PC-3 (cell line): ENCODE measurements around the gene NR2C2AP. TPM values are rescaled to one million over a fixed set of nuclear protein-coding genes. Genes with fewer than 3 reads are reported as not detected.

Experiments used
- ATAC-seq: fragments of 200-7000 bp; cut with Tn5 transposase; 2 replicates; pipeline ENCODE4 v1.9.1; 2020; ENCODE audit warnings: mild to moderate bottlenecking, moderate library complexity
- BruUV-seq: library from RNA; stranded (reverse); fragments of 400-500 nt; replicated peaks from 2 replicates; lab custom pipeline; 2021; lab: Mats Ljungman, UMichigan
- CTCF ChIA-PET: fragments of 300-600 bp; sonication (Branson Sonifier 250); formaldehyde crosslinking; loops from one replicate; lab custom pipeline; 2022; ENCODE audit warnings: antibody characterized with exemption; lab: Charles Lee
- POLR2A ChIA-PET: fragments of 300-600 bp; sonication (Branson Sonifier 250); formaldehyde crosslinking; loops from one replicate; lab custom pipeline; 2022; ENCODE audit warnings: antibody characterized with exemption; ENCODE audit not compliant: unreplicated experiment; lab: Charles Lee
- DNase-seq: peaks from one replicate; pipeline ENCODE4 v3.0.0-alpha.2; 2015
- H2AFZ ChIP-seq: fragments of 300-600 bp; sonication (generic); 2 replicates; pipeline ENCODE4 v1.6.0; 2016; ENCODE audit warnings: antibody characterized with exemption, low read length
- H3F3A ChIP-seq: fragments of 300-600 bp; sonication (generic); one replicate; pipeline ENCODE4 v1.6.0; 2017; ENCODE audit warnings: antibody characterized with exemption, low read length, control low read depth, mild to moderate bottlenecking; ENCODE audit not compliant: unreplicated experiment
- H3K27ac ChIP-seq: fragments of 300-600 bp; sonication (generic); 2 replicates; pipeline ENCODE4 v1.5.1; 2016; ENCODE audit warnings: mild to moderate bottlenecking, low read length
- H3K27me3 ChIP-seq: fragments of 300-600 bp; sonication (generic); 2 replicates; pipeline ENCODE4 v1.6.1; 2016; ENCODE audit warnings: low read length, mixed read lengths
- H3K36me3 ChIP-seq: fragments of 300-600 bp; sonication (generic); 2 replicates; pipeline ENCODE4 v1.6.1; 2016; ENCODE audit warnings: low read depth, mixed run types, low read length, mixed read lengths
- H3K4me1 ChIP-seq: fragments of 300-600 bp; sonication (generic); 2 replicates; pipeline ENCODE4 v1.5.1; 2016; ENCODE audit warnings: low read length; ENCODE audit not compliant: insufficient read depth
- H3K4me2 ChIP-seq: fragments of 300-600 bp; sonication (generic); 2 replicates; pipeline ENCODE4 v1.6.0; 2016; ENCODE audit warnings: low read length
- H3K4me3 ChIP-seq: fragments of 300-600 bp; sonication (generic); 2 replicates; pipeline ENCODE4 v1.5.1; 2016; ENCODE audit warnings: mild to moderate bottlenecking, low read length, mixed read lengths
- H3K79me2 ChIP-seq: fragments of 300-600 bp; sonication (generic); 2 replicates; pipeline ENCODE4 v1.6.1; 2017; ENCODE audit warnings: low read length, mixed read lengths
- H3K9ac ChIP-seq: fragments of 300-600 bp; sonication (generic); 2 replicates; pipeline ENCODE4 v1.6.0; 2016; ENCODE audit warnings: mild to moderate bottlenecking, low read length
- H3K9me2 ChIP-seq: fragments of 300-600 bp; sonication (generic); replicated peaks from 2 replicates; pipeline ENCODE4 v1.6.1; 2016; ENCODE audit warnings: mixed run types, low read length, mixed read lengths
- H3K9me3 ChIP-seq: fragments of 300-600 bp; sonication (generic); 2 replicates; pipeline ENCODE4 v1.6.1; 2016; ENCODE audit warnings: low read length, mixed read lengths
- H4K20me1 ChIP-seq: fragments of 300-600 bp; sonication (generic); 2 replicates; pipeline ENCODE4 v1.6.1; 2016; ENCODE audit warnings: low read length, mixed read lengths
- EZH2 ChIP-seq: fragments of 300-600 bp; sonication (generic); IDR thresholded peaks from one replicate; pipeline ENCODE4 v1.6.1; 2017; ENCODE audit warnings: antibody characterized with exemption, mild to moderate bottlenecking, low read length; ENCODE audit not compliant: unreplicated experiment
- EZH2phosphoT487 ChIP-seq: fragments of 300-600 bp; sonication (generic); IDR thresholded peaks from 2 replicates; pipeline ENCODE4 v1.6.1; 2018; ENCODE audit warnings: mild to moderate bottlenecking, antibody characterized with exemption, low read length, borderline replicate concordance
- intact Hi-C: fragments of 100-400 bp; cut with micrococcal nuclease; formaldehyde crosslinking; loops from 2 replicates; pipeline ENCODE4 v1.9.0; 2023
- total RNA-seq: library from RNA; depleted of rRNA; stranded (reverse); fragments of >200 nt; gene quantifications from 2 replicates; pipeline ENCODE4 v1.2.3, GENCODE V29; 2014
- TF ChIP-seq, protein P1 (sequence below): fragments of 300-600 bp; sonication (generic); conservative IDR thresholded peaks from 2 replicates; pipeline ENCODE4 v1.5.1; 2017; ENCODE audit warnings: antibody characterized with exemption, low read depth, mild to moderate bottlenecking, low read length

The NR2C2AP gene
- total RNA-seq, 1 experiment from 2014 or later: 39.3 TPM

DNA sequence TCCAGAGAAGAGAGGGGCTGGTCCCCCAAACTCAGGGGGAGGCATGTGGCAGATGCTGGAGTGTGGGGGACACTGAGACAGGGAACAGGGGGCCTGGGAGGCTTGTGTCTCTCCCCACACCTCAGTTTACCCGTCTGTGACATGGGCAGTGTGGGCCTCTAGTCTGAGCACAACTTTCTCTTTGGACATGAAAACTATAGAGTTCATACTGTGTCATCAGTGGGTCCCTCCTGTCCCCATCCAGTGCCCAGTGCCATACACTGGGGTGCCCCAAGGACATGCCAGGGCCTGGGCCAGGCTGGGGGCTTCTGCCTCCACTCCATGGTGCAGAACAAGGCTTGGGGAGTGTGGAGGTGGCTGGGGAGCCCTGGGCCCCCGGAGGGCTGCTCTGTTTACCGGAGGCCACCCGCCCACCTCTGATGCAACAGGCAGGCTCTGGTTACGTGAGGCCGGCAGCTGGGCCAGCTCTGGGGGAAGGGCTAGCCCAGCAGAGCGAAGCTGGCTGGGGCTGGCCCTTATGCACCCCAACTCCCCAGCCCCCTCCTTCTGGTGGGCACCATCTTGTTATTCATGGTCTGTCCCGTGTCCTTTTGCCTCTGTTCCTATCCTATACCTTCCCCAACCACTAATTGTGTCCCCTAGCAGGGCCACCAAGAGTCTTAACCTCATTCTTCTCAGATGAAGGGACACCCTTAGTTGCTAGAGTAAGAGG, 31.2 kb downstream of the NR2C2AP start:
- BruUV-seq: no TSS peak
- intact Hi-C loops: no loop called here
- POLR2A ChIA-PET: no interaction called here
- Histone ChIP-seq H3K9me3 (no peaks in the 10 kb centered on the region), H2AFZ (no peak overlapping the region), H3K9ac (no peak overlapping the region), H3K36me3 (peaks cover 4% of the 10 kb centered on the region), H4K20me1 (no peaks in the 10 kb centered on the region), H3K79me2 (no peaks in the 10 kb centered on the region), H3K4me1 (no peaks in the 10 kb centered on the region), H3K4me2 (no peak overlapping the region), H3K4me3 (no peak overlapping the region), H3K9me2 (no peaks in the 10 kb centered on the region), H3F3A (no peaks in the 10 kb centered on the region), H3K27me3 (no peaks in the 10 kb centered on the region), H3K27ac (no peak overlapping the region)
- CTCF ChIA-PET: no interaction called here
- DNase-seq (no peak), ATAC-seq (no peak)
- no peak for TF ChIP-seq EZH2
- TF ChIP-seq, protein P1, sequence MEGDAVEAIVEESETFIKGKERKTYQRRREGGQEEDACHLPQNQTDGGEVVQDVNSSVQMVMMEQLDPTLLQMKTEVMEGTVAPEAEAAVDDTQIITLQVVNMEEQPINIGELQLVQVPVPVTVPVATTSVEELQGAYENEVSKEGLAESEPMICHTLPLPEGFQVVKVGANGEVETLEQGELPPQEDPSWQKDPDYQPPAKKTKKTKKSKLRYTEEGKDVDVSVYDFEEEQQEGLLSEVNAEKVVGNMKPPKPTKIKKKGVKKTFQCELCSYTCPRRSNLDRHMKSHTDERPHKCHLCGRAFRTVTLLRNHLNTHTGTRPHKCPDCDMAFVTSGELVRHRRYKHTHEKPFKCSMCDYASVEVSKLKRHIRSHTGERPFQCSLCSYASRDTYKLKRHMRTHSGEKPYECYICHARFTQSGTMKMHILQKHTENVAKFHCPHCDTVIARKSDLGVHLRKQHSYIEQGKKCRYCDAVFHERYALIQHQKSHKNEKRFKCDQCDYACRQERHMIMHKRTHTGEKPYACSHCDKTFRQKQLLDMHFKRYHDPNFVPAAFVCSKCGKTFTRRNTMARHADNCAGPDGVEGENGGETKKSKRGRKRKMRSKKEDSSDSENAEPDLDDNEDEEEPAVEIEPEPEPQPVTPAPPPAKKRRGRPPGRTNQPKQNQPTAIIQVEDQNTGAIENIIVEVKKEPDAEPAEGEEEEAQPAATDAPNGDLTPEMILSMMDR: no peak
- no peak for TF ChIP-seq EZH2phosphoT487

DNA sequence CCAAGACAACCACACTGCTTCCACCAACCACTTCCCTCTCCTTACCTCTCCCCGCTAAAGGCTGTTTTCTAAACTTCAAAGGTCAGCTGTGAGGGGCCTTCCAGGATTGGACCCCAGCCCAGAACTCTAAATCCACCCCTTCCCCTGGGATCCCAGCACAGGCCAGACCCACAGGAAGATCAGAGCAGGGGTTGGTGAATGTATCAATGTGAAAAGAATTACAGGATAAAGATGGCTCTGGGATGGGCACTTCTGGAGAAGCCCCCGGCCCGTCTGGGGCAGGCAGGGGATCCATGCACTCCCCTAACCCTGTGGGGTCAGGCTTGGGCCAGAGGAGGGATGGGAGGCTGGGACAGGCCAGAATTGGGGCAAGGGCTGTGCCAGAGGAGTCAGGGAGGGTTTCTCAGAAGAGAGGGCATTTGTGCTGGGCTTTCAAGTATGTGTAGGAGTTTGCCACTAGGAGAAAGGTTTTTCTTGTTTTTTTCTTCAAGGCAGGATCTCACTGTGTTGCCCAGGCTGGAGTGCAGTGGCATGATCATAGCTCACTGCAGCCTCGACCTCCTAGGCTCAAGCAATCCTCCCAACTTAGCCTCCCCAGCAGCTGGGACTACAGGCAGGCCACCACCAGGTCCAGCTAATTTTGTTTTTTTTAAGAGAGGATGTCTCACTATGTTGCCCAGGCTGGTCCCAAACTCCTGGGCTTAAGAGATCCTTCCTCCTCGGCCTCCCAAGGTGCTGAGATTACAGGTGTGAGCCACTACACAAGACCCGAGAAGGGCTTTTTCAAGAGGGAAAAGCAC, 32.1 kb downstream of the NR2C2AP start:
- Histone ChIP-seq H3K4me3 (no peak overlapping the region), H3K4me1 (no peaks in the 10 kb centered on the region), H3F3A (no peaks in the 10 kb centered on the region), H3K27me3 (no peaks in the 10 kb centered on the region), H3K27ac (no peak overlapping the region), H3K9me3 (no peaks in the 10 kb centered on the region), H3K9ac (no peak overlapping the region), H3K4me2 (no peak overlapping the region), H3K36me3 (no peaks in the 10 kb centered on the region), H2AFZ (no peak overlapping the region), H3K79me2 (no peaks in the 10 kb centered on the region), H4K20me1 (no peaks in the 10 kb centered on the region), H3K9me2 (no peaks in the 10 kb centered on the region)
- DNase-seq (no peak), ATAC-seq (no peak)
- intact Hi-C loops: no loop called here
- CTCF ChIA-PET: no interaction called here
- POLR2A ChIA-PET: no interaction called here
- no TSS peak for BruUV-seq
- no peak for TF ChIP-seq EZH2
- TF ChIP-seq EZH2phosphoT487: no peak
- TF ChIP-seq, protein P1: no peak
